ENCODE measurements around the gene KRT28.
"Not testable (repeated sequence)": the region's sequence is repeated elsewhere in the genome, so short reads cannot be mapped to it uniquely, and the experiment has no call there.

Gene KRT28

DNA sequence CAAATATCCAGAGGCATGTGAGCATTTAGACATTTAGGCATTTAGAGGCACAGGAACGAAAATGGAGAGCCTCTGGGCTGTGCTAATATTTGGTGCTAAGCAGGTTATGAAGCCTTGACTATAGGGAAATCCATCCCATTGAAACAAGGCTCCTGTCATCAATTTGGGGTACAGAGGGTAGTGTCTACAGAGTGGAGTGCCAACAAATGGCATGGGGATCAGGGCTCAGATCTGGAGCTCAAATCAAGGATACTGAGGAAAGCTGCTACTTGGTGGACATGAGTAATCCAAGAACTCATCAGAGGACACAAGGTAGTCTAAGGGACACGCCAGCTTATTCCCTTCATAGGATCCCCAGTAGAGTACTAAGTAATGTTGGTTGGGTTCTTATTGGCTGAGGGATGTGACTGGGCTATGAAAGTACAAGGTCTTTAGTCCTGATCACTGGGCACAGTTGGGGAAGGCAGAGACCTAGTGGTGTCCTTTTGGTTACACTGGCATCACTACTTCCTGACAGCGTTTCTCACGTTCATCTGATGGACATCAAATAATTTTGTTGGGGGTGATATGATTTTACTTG, 17.4 kb upstream of the KRT28 start:
- no peak overlapping the region for H3K27ac ChIP-seq (ENCODE audit: low read length)
- no peaks in the 10 kb centered on the region; the same call in 1 of the 2 replicates for H3K4me1 ChIP-seq (ENCODE audit: insufficient read depth, low read length)
- H3K27me3 ChIP-seq (ENCODE audit: insufficient read depth, low read length) = peaks cover 29% of the 10 kb centered on the region; the same call in 1 of the 2 replicates
- peaks cover 6% of the 10 kb centered on the region; the same call in 1 of the 2 replicates for H3K36me3 ChIP-seq (ENCODE audit: insufficient read depth, low read depth, low read length)
- H3K9me3 ChIP-seq (ENCODE audit: insufficient read depth, low read depth, low read length) = no peaks in the 10 kb centered on the region
- H3K4me3 ChIP-seq (ENCODE audit: low read length) = no peak overlapping the region
- no peak overlapping the region for H3K9ac ChIP-seq (ENCODE audit: low read depth, low read length)

- peaks cover 6% of the 10 kb centered on the region; the same call in 1 of the 2 replicates for H3K36me3 ChIP-seq (ENCODE audit: insufficient read depth, low read depth, low read length)
- H3K27me3 ChIP-seq (ENCODE audit: insufficient read depth, low read length) = peaks cover 33% of the 10 kb centered on the region; the same call in 1 of the 2 replicates
- H3K9me3 ChIP-seq (ENCODE audit: insufficient read depth, low read depth, low read length) = no peaks in the 10 kb centered on the region
- no peaks in the 10 kb centered on the region; the same call in 1 of the 2 replicates for H3K4me1 ChIP-seq (ENCODE audit: insufficient read depth, low read length)
- H3K27ac ChIP-seq (ENCODE audit: low read length) = no peak overlapping the region
- no peak overlapping the region for H3K4me3 ChIP-seq (ENCODE audit: low read length)
- H3K9ac ChIP-seq (ENCODE audit: low read depth, low read length) = no peak overlapping the region
Observed at GRCh38 chr17:40816569-40816968, 16.8 kb upstream of the KRT28 start.

DNA sequence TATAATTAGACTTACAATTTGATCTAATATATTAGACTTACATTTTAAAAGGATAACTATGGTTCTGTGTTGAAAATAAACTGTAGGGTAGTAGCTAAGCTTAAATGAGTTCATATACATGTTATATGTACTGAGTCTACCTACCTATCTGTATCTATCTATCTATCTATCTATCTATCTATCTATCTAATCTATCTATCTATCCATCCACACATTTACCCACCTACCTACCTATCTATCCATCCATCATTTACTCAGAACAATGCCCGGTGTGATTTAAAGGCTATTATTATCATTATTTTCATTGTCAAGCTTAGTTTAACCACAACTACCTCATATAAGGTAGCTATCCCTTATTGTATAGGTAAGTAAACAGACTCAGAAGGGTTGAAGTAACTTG, 15.6 kb upstream of the KRT28 start:
- Histone ChIP-seq H3K36me3 (ENCODE audit: insufficient read depth, low read depth, low read length) (peaks cover 6% of the 10 kb centered on the region; the same call in 1 of the 2 replicates), H3K4me1 (ENCODE audit: insufficient read depth, low read length) (no peaks in the 10 kb centered on the region; the same call in 1 of the 2 replicates), H3K9ac (ENCODE audit: low read depth, low read length) (no peak overlapping the region), H3K4me3 (ENCODE audit: low read length) (no peak overlapping the region), H3K27me3 (ENCODE audit: insufficient read depth, low read length) (peaks cover 42% of the 10 kb centered on the region), H3K27ac (ENCODE audit: low read length) (no peak overlapping the region), H3K9me3 (ENCODE audit: insufficient read depth, low read depth, low read length) (no peaks in the 10 kb centered on the region)

DNA sequence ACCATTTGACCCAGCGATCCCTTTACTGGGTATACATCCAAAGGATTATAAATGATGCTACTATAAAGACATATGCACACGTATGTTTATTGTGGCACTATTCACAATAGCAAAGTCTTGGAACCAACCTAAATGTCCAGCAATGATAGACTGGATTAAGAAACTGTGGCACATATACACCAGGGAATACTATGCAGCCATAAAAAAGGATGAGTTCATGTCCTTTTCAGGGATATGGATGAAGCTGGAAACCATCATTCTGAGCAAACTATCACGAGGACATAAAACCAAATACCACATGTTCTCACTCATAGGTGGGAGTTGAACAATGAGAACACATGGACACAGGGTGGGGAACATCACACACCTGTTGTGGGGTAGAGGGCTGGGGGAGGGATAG, 14.9 kb upstream of the KRT28 start:
- not testable (repeated sequence) for H3K27ac ChIP-seq (ENCODE audit: low read length); H3K4me1 ChIP-seq (ENCODE audit: insufficient read depth, low read length)
- H3K27me3 ChIP-seq (ENCODE audit: insufficient read depth, low read length) = peaks cover 44% of the 10 kb centered on the region

DNA sequence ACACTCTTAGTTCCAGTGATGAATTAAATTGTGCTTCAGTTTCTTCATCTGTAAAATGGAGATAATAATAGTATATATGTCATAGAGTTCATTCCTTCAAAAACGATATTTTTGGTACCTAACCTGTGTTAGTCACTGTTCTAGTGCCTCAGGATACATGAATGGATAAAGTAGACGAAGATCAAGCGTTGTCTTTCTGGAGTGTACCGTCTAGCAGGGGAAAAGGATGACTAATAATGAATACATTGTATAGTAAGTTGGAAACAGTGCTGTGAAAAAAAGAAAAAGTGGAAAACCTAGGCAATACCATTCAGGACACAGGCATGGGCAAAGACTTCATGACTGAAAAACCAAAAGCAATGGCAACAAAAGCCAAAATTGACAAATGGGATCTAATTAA, 14.0 kb upstream of the KRT28 start:
- H3K27me3 ChIP-seq (ENCODE audit: insufficient read depth, low read length) = peaks cover 52% of the 10 kb centered on the region
- no peaks in the 10 kb centered on the region for H3K9me3 ChIP-seq (ENCODE audit: insufficient read depth, low read depth, low read length)
- H3K9ac ChIP-seq (ENCODE audit: low read depth, low read length) = no peak overlapping the region
- H3K36me3 ChIP-seq (ENCODE audit: insufficient read depth, low read depth, low read length) = peaks cover 6% of the 10 kb centered on the region; the same call in 1 of the 2 replicates
- no peak overlapping the region for H3K4me3 ChIP-seq (ENCODE audit: low read length)
- no peaks in the 10 kb centered on the region; the same call in 1 of the 2 replicates for H3K4me1 ChIP-seq (ENCODE audit: insufficient read depth, low read length)
- no peak overlapping the region for H3K27ac ChIP-seq (ENCODE audit: low read length)

More for the DNA sequence above, 14.9 kb upstream of the KRT28 start:
- not testable (repeated sequence) for H3K9ac ChIP-seq (ENCODE audit: low read depth, low read length); H3K4me3 ChIP-seq (ENCODE audit: low read length); H3K36me3 ChIP-seq (ENCODE audit: insufficient read depth, low read depth, low read length); H3K9me3 ChIP-seq (ENCODE audit: insufficient read depth, low read depth, low read length)

GRCh38 chr17:40812639-40813038, 12.9 kb upstream of the KRT28 start:
- Histone ChIP-seq H3K27ac (ENCODE audit: low read length) (no peak overlapping the region), H3K4me3 (ENCODE audit: low read length) (no peak overlapping the region), H3K36me3 (ENCODE audit: insufficient read depth, low read depth, low read length) (peaks cover 6% of the 10 kb centered on the region; the same call in 1 of the 2 replicates), H3K9ac (ENCODE audit: low read depth, low read length) (no peak overlapping the region), H3K27me3 (ENCODE audit: insufficient read depth, low read length) (peaks cover 63% of the 10 kb centered on the region), H3K4me1 (ENCODE audit: insufficient read depth, low read length) (no peaks in the 10 kb centered on the region), H3K9me3 (ENCODE audit: insufficient read depth, low read depth, low read length) (no peaks in the 10 kb centered on the region)

GRCh38 chr17:40810494-40810893, 10.7 kb upstream of the KRT28 start:
- H3K4me3 ChIP-seq (ENCODE audit: low read length) = no peak overlapping the region
- H3K9me3 ChIP-seq (ENCODE audit: insufficient read depth, low read depth, low read length) = no peaks in the 10 kb centered on the region
- H3K4me1 ChIP-seq (ENCODE audit: insufficient read depth, low read length) = no peaks in the 10 kb centered on the region
- no peak overlapping the region for H3K9ac ChIP-seq (ENCODE audit: low read depth, low read length)
- H3K27ac ChIP-seq (ENCODE audit: low read length) = no peak overlapping the region
- H3K36me3 ChIP-seq (ENCODE audit: insufficient read depth, low read depth, low read length) = no peaks in the 10 kb centered on the region
- peaks cover 80% of the 10 kb centered on the region for H3K27me3 ChIP-seq (ENCODE audit: insufficient read depth, low read length)

- Histone ChIP-seq H3K36me3 (ENCODE audit: insufficient read depth, low read depth, low read length) (no peaks in the 10 kb centered on the region), H3K4me3 (ENCODE audit: low read length) (no peak overlapping the region), H3K4me1 (ENCODE audit: insufficient read depth, low read length) (no peaks in the 10 kb centered on the region), H3K27ac (ENCODE audit: low read length) (no peak overlapping the region), H3K9ac (ENCODE audit: low read depth, low read length) (no peak overlapping the region), H3K27me3 (ENCODE audit: insufficient read depth, low read length) (peaks cover 84% of the 10 kb centered on the region), H3K9me3 (ENCODE audit: insufficient read depth, low read depth, low read length) (no peaks in the 10 kb centered on the region)
Observed at GRCh38 chr17:40809721-40810421, 10.1 kb upstream of the KRT28 start.

- Histone ChIP-seq H3K4me1 (ENCODE audit: insufficient read depth, low read length) (no peaks in the 10 kb centered on the region), H3K27ac (ENCODE audit: low read length) (no peak overlapping the region), H3K36me3 (ENCODE audit: insufficient read depth, low read depth, low read length) (no peaks in the 10 kb centered on the region), H3K27me3 (ENCODE audit: insufficient read depth, low read length) (peaks cover 82% of the 10 kb centered on the region), H3K4me3 (ENCODE audit: low read length) (no peak overlapping the region), H3K9ac (ENCODE audit: low read depth, low read length) (no peak overlapping the region), H3K9me3 (ENCODE audit: insufficient read depth, low read depth, low read length) (no peaks in the 10 kb centered on the region)
Observed at GRCh38 chr17:40806131-40806530, 6.4 kb upstream of the KRT28 start.

DNA sequence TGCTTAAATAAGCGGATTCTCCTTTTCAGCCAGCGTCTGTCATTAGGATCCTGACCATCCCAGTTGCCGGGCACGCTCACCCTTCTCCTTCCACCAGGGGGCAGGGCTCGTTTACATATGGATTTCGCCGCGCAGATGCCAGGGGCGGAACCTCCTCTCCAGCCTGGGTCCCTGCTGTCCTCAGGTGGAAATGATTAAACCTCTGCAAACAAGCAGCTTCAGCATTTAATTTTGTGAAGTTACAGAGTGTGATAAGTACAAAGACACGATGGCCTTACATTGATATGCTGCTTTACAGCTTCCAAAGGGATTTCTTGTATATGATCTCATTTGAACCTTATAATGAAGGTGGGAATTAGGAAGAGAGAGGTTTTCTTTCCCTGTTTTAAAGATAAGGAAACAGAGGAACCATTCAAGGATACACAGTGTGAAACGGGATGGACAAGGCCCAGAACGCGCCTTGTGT, 3.9 kb upstream of the KRT28 start:
- Histone ChIP-seq H3K9me3 (ENCODE audit: insufficient read depth, low read depth, low read length) (no peaks in the 10 kb centered on the region), H3K36me3 (ENCODE audit: insufficient read depth, low read depth, low read length) (no peaks in the 10 kb centered on the region), H3K27ac (ENCODE audit: low read length) (no peak overlapping the region), H3K27me3 (ENCODE audit: insufficient read depth, low read length) (peaks cover 75% of the 10 kb centered on the region), H3K9ac (ENCODE audit: low read depth, low read length) (no peak overlapping the region), H3K4me1 (ENCODE audit: insufficient read depth, low read length) (no peaks in the 10 kb centered on the region), H3K4me3 (ENCODE audit: low read length) (no peak overlapping the region)

DNA sequence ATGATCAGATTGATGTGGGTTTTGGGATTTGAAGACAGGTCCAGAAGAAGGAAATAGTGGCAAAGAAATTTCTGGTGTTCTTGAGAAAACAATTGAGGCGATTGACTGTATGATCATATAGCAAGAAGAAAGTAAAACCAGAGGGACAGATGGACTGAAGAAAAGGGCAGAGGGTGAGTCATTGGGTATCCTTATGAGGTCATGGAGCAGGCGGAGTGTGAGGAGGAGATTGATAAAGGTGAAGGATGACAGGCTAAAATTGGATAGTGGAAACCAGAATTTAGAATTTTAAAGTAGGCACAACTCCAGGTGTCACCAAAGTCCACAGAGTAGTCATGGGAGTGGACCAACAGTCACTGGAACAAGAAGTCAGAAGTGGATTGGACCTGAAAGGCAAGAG, 1.4 kb upstream of the KRT28 start:
- no peaks in the 10 kb centered on the region for H3K4me1 ChIP-seq (ENCODE audit: insufficient read depth, low read length)
- peaks cover 50% of the 10 kb centered on the region for H3K27me3 ChIP-seq (ENCODE audit: insufficient read depth, low read length)
- no peak overlapping the region for H3K9ac ChIP-seq (ENCODE audit: low read depth, low read length)
- H3K36me3 ChIP-seq (ENCODE audit: insufficient read depth, low read depth, low read length) = no peaks in the 10 kb centered on the region
- no peak overlapping the region for H3K4me3 ChIP-seq (ENCODE audit: low read length)
- no peak overlapping the region for H3K27ac ChIP-seq (ENCODE audit: low read length)
- H3K9me3 ChIP-seq (ENCODE audit: insufficient read depth, low read depth, low read length) = no peaks in the 10 kb centered on the region

DNA sequence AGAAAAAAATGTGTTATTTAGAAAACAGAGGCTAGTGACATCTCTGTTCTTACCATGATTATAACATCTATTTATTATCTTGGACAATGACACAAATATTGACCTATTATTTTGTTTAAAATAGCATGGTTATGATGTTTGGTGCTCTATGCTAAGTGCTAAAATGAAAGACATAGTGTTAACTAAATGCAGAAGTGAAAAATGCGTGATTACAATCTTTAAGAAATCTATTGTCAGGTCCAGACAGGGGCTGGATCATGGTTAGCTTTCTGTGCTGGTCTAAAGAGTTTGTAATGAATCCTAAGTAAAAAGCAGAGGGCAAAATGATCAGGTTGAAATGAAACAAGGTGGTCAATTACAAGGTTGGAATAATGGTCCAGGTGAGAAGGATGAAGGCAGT, 622 bp upstream of the KRT28 start:
- Histone ChIP-seq H3K27ac (ENCODE audit: low read length) (no peak overlapping the region), H3K9me3 (ENCODE audit: insufficient read depth, low read depth, low read length) (no peaks in the 10 kb centered on the region), H3K4me3 (ENCODE audit: low read length) (no peak overlapping the region), H3K27me3 (ENCODE audit: insufficient read depth, low read length) (peaks cover 50% of the 10 kb centered on the region), H3K4me1 (ENCODE audit: insufficient read depth, low read length) (no peaks in the 10 kb centered on the region), H3K9ac (ENCODE audit: low read depth, low read length) (no peak overlapping the region), H3K36me3 (ENCODE audit: insufficient read depth, low read depth, low read length) (no peaks in the 10 kb centered on the region)

All from iPS-20b (cell line).